Gastroesophageal sphincter (tissue), 4 donors: ENCODE results near the gene KAZN. TPM values are rescaled to one million over a fixed set of nuclear protein-coding genes. Genes with fewer than 3 reads are reported as not detected.

Source experiments
- ATAC-seq: fragments of 150-250 bp; one replicate; pipeline ENCODE4 v1.9.1; 2016; ENCODE audit warnings: mild to moderate bottlenecking, moderate library complexity
- H3K27ac ChIP-seq, 4 donors: fragments of 200-600 bp; sonication (generic) in 3 of 4; 1 replicate in 3 of 4; 2 replicates in 1 of 4; pipeline ENCODE4 v1.5.1; 2016 to 2019
- H3K27me3 ChIP-seq: fragments of 200-600 bp; sonication (generic); one replicate; pipeline ENCODE4 v1.5.1; 2019
- H3K36me3 ChIP-seq, 2 donors: fragments of 200-600 bp; sonication (generic); one replicate each; pipeline ENCODE4 v1.5.1; 2019; ENCODE audit warnings: control low read depth in 1 of 2
- H3K4me1 ChIP-seq, 3 donors: fragments of 200-600 bp; sonication (generic); 1 replicate in 2 of 3; 2 replicates in 1 of 3; pipeline ENCODE4 v1.5.1; 2016 to 2019; ENCODE audit warnings: control low read depth in 2 of 3
- H3K4me3 ChIP-seq, 2 donors: fragments of 200-600 bp; sonication (generic); one replicate each; pipeline ENCODE4 v1.5.1; 2019; ENCODE audit warnings: mild to moderate bottlenecking in 1 of 2, moderate library complexity in 1 of 2
- H3K9me3 ChIP-seq, 3 donors: fragments of 200-600 bp; sonication (generic); one replicate each; pipeline ENCODE4 v1.5.1; 2017 to 2019; ENCODE audit warnings: control low read depth in 2 of 3
- CTCF ChIP-seq, 4 experiments: fragments of 200-600 bp in 2 of 4; fragments of 450-650 bp in 2 of 4; sonication (generic) in 1 of 4; IDR thresholded peaks; one replicate each; pipeline ENCODE4 v1.5.1; 2017 to 2019; ENCODE audit warnings: antibody characterized with exemption in 4 of 4, mild to moderate bottlenecking in 2 of 4, moderate library complexity in 2 of 4
- EP300 ChIP-seq: sonication (generic); formaldehyde crosslinking; IDR thresholded peaks from one replicate; pipeline ENCODE4 v1.6.1; 2017; ENCODE audit warnings: antibody characterized with exemption, mild to moderate bottlenecking
- POLR2A ChIP-seq, 2 donors: fragments of 450-650 bp; IDR thresholded peaks; one replicate each; pipeline ENCODE4 v1.6.1; 2017; ENCODE audit warnings: antibody characterized with exemption in 2 of 2, mild to moderate bottlenecking in 2 of 2, moderate library complexity in 1 of 2
- POLR2AphosphoS5 ChIP-seq: sonication (generic); formaldehyde crosslinking; IDR thresholded peaks from one replicate; pipeline ENCODE4 v1.6.1; 2017; ENCODE audit warnings: antibody characterized with exemption
- WGBS, 2 donors: methylation state at CpG; one replicate each; pipeline ENCODE4 v1.1.5; 2018; ENCODE audit warnings: low coverage in 1 of 2; 5-methylcytosine and 5-hydroxymethylcytosine counted together
- total RNA-seq, 4 donors: library from RNA; depleted of rRNA; stranded (reverse); fragments of >200 nt; gene quantifications; one replicate each; pipeline ENCODE4 v1.1.0, GENCODE V29; 2016

KAZN gene
- total RNA-seq, 4 donors from 2014 or later = 6.5 to 16.6 (median 11.5) TPM

GRCh38 chr1:14718476-14718875, 120.0 kb downstream of the KAZN start:
- no peak for ATAC-seq
- Histone ChIP-seq H3K4me1 (no peaks in the 10 kb centered on the region), H3K27ac (no peak overlapping the region), H3K36me3 (no peaks in the 10 kb centered on the region), H3K4me3 (no peak overlapping the region), H3K27me3 (peaks cover 10% of the 10 kb centered on the region), H3K9me3 (no peaks in the 10 kb centered on the region)
- 89 to 93% methylated on average over 6 to 7 of the region's 7 CpGs for WGBS, 2 donors
- TF ChIP-seq POLR2A (IDR thresholded peaks at IDR 0.05) (no peak), EP300 (no peak), POLR2AphosphoS5 (no peak), CTCF (IDR thresholded peaks at IDR 0.05) (no peak)

GRCh38 chr1:14723401-14723800, 124.9 kb downstream of the KAZN start:
- Histone ChIP-seq H3K36me3 (no peaks in the 10 kb centered on the region), H3K9me3 (no peaks in the 10 kb centered on the region), H3K4me3 (no peak overlapping the region), H3K27me3 (peaks cover 15% of the 10 kb centered on the region), H3K4me1 (no peaks in the 10 kb centered on the region), H3K27ac (no peak overlapping the region)
- 68 to 78% methylated on average over 6 to 8 of the region's 11 CpGs for WGBS, 2 donors
- ATAC-seq = no peak
- no peak for TF ChIP-seq POLR2AphosphoS5
- no peak for TF ChIP-seq CTCF (IDR thresholded peaks at IDR 0.05)
- no peak for TF ChIP-seq EP300
- TF ChIP-seq POLR2A (IDR thresholded peaks at IDR 0.05) = no peak

- no peak for TF ChIP-seq POLR2A (IDR thresholded peaks at IDR 0.05)
- TF ChIP-seq EP300 = no peak
- no peak for TF ChIP-seq CTCF (IDR thresholded peaks at IDR 0.05)
- TF ChIP-seq POLR2AphosphoS5 = no peak
- no peaks in the 10 kb centered on the region for H3K36me3 ChIP-seq
- no peaks in the 10 kb centered on the region for H3K9me3 ChIP-seq
- H3K4me1 ChIP-seq = no peaks in the 10 kb centered on the region
- ATAC-seq = no peak
- H3K4me3 ChIP-seq = no peak overlapping the region
- WGBS, 2 donors = 88 to 97% methylated on average over 5 of the region's 5 CpGs
- peaks cover 15% of the 10 kb centered on the region for H3K27me3 ChIP-seq
- H3K27ac ChIP-seq = no peak overlapping the region
These were observed 125.8 kb downstream of the KAZN start for GRCh38 chr1:14724246-14724645.

- TF ChIP-seq POLR2AphosphoS5 (no peak), POLR2A (IDR thresholded peaks at IDR 0.05) (no peak), EP300 (no peak), CTCF (IDR thresholded peaks at IDR 0.05) (no peak)
- Histone ChIP-seq H3K4me3 (no peak overlapping the region), H3K9me3 (no peaks in the 10 kb centered on the region), H3K27me3 (peaks cover 15% of the 10 kb centered on the region), H3K36me3 (no peaks in the 10 kb centered on the region), H3K4me1 (no peaks in the 10 kb centered on the region), H3K27ac (no peak overlapping the region)
- WGBS, 2 donors = 78 to 93% methylated on average over 3 to 7 of the region's 7 CpGs
- no peak for ATAC-seq
These were observed 126.2 kb downstream of the KAZN start for GRCh38 chr1:14724678-14725077.

DNA sequence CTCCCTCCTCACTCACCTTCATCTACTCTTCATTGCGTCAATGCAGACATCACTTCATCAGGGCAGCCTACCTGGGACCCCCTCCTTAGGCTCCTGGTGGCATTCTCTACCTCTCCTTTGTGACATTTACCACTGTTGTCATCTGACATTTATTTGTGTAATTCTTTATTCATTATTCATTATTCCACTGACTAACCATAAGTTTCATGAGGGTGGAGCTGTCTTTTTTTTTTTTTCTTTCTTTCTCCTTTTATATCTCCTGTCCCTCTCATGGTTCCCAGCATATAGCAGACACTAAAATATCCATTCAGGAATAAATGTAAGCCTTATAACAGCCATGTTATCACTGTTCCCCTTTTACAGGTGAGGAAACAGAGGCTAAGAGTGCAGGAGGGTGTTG, 126.8 kb downstream of the KAZN start:
- no peak for TF ChIP-seq POLR2A (IDR thresholded peaks at IDR 0.05)
- no peak for TF ChIP-seq CTCF (IDR thresholded peaks at IDR 0.05)
- no peak for TF ChIP-seq POLR2AphosphoS5
- TF ChIP-seq EP300 = no peak

More for the DNA sequence above, 126.8 kb downstream of the KAZN start:
- Histone ChIP-seq H3K9me3 (no peaks in the 10 kb centered on the region), H3K27ac (no peak overlapping the region), H3K4me3 (no peak overlapping the region), H3K4me1 (no peaks in the 10 kb centered on the region), H3K36me3 (no peaks in the 10 kb centered on the region), H3K27me3 (peaks cover 15% of the 10 kb centered on the region)
- ATAC-seq = no peak
- 100% methylated on average over 1 of the region's 1 CpG for WGBS, 2 donors
